HG03565 (cell line): Measurements from ENCODE around the gene PBXIP1.
A peak's percentile ranks its signal among the peaks of the same experiment; 100 is the strongest.

ENCODE experiments used
- ATAC-seq: cut with Tn5 transposase; IDR thresholded peaks from one replicate; pipeline ENCODE4 v1.9.1; 2021; ENCODE audit warnings: mild to moderate bottlenecking, moderate library complexity; ENCODE audit not compliant: unreplicated experiment

PBXIP1 gene

GRCh38 chr1:154974102-154974807 is 18.4 kb upstream of the PBXIP1 start, which contains the start of gene CKS1B:
Gene CKS1B, plus strand, starts transcription at chr1:154974681. Its CDS starts 65 bp downstream, at chr1:154974746.
- peak; percentile 76 for ATAC-seq

- no peak for ATAC-seq
Observed at GRCh38 chr1:154973344-154974101, 17.6 kb upstream of the PBXIP1 start.

- ATAC-seq: no peak
Observed at GRCh38 chr1:154972517-154973343, 16.8 kb upstream of the PBXIP1 start.

GRCh38 chr1:154972213-154972516 is 16.3 kb upstream of the PBXIP1 start:
- ATAC-seq: no peak

GRCh38 chr1:154971341-154971998 is 15.6 kb upstream of the PBXIP1 start:
- no peak for ATAC-seq

- ATAC-seq: no peak
Observed at GRCh38 chr1:154970631-154971340, 14.9 kb upstream of the PBXIP1 start, which contains the start of gene SHC1. Gene SHC1, minus strand, starts transcription at chr1:154970747. Its CDS starts 221 bp downstream, at chr1:154970526.

- no peak for ATAC-seq
Observed at GRCh38 chr1:154969860-154970452, 14.1 kb upstream of the PBXIP1 start.

GRCh38 chr1:154969246-154969645 is 13.3 kb upstream of the PBXIP1 start:
- no peak for ATAC-seq

- ATAC-seq: no peak
Observed at GRCh38 chr1:154968731-154969130, 12.8 kb upstream of the PBXIP1 start.

GRCh38 chr1:154967331-154967950 is 11.5 kb upstream of the PBXIP1 start:
- no peak for ATAC-seq

- no peak for ATAC-seq
Observed at GRCh38 chr1:154966111-154966510, 10.2 kb upstream of the PBXIP1 start.

GRCh38 chr1:154964359-154964758 is 8.5 kb upstream of the PBXIP1 start:
- ATAC-seq: no peak

GRCh38 chr1:154963643-154964042 is 7.7 kb upstream of the PBXIP1 start:
- ATAC-seq: no peak

GRCh38 chr1:154962795-154963330 is 7.0 kb upstream of the PBXIP1 start:
- no peak for ATAC-seq

GRCh38 chr1:154962156-154962749 is 6.4 kb upstream of the PBXIP1 start:
- ATAC-seq: no peak

GRCh38 chr1:154961207-154962155 is 5.6 kb upstream of the PBXIP1 start, which contains the start of gene PYGO2:
Gene PYGO2, minus strand, starts transcription at chr1:154961782. Its CDS starts 206 bp downstream, at chr1:154961576.
- peak; percentile 65 for ATAC-seq

- no peak for ATAC-seq
Observed at GRCh38 chr1:154960446-154961136, 4.7 kb upstream of the PBXIP1 start.
